NCI-H2029 treated with DMSO at 0.1 percent for 48 hours (cell line): ENCODE measurements around the gene PPP2R2D.
"Not testable (repeated sequence)": the region's sequence is repeated elsewhere in the genome, so short reads cannot be mapped to it uniquely, and the experiment has no call there.

Source experiments
- DNase-seq: peaks from one replicate; lab custom pipeline; 2025; lab: John Stamatoyannopoulos, UW

Gene PPP2R2D

DNA sequence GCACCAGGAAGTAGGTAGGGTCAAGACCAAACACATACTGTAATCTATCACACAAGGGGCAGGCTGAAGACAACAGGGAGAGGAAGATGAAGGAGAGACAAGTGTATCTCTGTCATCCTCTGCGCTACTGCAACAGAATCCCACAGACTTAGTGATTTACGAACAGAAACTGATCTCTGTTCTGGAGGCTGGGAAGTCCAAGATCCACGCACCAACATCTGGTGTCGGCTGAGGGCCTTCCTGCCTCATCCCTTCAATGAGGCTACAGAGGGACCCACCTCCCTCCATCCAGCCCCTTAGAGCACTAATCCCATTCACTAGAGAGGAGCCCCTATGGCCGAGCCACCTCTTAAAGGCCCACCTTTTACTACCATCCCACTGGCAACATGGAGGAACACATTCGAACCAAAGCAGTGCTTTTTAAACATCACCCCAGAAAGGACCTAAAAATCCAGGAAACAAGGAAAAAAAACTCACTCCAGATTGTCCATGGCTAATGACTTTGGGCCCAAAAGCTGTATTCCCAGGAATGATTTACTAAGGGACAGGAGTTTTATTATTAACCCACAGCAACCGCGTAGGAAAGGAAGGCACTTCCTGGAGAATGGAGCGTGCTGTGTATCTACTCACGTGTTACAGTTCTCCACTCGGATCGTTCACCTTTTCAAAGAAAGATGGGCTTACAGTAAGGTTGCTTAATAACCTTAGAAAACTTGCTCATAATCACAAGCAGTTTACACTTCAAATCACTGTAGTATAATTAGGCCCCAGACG, 76.7 kb downstream of the PPP2R2D start:
- DNase-seq, result no peak

DNA sequence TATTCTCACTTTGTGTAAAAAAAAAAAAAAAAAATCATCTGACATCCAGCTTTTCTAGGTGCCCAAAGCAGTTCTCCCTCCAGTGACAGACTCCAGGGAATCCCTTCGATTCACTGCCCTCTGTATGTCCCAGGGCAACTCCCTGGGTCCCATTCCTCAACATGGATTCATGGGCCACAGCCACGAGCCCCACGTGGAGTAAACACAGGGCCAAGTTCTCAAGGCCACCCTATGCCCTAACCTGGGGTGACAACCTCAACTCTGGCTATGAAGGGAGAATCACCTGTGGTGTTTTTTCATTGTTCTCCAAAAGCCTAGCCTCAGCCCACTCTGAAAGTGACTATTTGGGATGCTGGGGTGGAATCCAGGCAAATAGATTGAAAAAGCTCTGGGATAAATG, 77.6 kb downstream of the PPP2R2D start:
- no peak for DNase-seq

DNA sequence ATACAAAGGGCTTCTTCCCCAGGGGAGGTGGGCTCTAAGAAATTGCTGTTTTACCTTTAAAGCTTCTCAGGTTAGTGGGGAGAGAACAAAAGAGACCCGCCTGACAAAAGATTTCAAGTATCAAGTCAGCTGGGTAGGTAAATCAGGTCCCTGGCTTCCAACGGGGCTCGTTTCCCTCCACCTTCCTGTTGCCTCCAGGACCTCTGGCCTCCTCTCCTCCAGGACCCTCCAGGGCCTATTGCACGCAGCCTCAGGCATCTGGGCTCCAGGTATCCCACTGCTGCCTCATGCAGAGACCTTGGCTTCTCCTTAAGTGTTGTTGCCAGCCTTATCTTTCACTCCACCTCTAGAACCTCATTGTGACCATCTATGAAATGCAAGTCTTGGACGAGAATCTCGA, 78.0 kb downstream of the PPP2R2D start:
- DNase-seq, result no peak

DNA sequence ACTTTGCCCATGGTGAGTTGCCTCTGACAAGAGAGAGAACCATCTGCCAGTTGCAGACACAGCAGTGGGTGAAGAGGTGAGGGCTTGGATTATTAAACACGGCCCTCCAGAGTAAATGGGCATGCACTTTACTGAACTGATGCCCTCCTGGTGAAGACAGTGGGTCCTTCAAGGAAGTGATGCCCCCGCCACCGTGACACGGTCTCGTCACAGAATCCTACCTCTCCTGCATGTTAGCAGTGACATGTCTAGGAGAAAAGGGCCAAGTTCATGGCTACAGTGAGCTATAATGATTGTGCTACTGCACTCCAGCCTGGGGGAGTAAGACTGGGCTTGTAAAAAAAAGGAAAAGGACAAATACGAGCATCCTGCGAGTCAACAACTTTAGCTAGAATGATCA, 78.5 kb downstream of the PPP2R2D start:
- no peak for DNase-seq

DNA sequence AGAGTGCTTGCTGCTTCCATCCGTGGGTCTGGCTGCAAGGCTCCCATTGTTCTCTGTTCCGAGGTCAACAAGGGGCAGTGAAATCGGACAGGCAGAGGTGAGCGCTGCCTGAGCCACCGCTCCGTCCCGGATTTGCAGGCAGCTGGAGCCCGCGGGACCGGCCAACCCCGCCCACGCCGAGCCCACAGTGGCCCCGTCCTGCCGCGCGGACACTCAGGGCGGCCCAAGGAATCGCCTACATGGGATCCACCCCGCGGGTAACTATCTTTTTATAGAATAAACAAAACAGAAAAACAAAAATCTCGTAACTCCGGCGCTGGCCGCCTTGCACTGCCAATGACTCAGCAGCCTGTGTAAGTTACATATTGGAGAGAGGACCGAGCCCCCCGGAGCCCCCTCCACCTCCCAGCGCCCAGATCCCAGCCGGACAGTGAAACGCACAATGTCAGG, 79.0 kb downstream of the PPP2R2D start:
- DNase-seq, result no peak

DNA sequence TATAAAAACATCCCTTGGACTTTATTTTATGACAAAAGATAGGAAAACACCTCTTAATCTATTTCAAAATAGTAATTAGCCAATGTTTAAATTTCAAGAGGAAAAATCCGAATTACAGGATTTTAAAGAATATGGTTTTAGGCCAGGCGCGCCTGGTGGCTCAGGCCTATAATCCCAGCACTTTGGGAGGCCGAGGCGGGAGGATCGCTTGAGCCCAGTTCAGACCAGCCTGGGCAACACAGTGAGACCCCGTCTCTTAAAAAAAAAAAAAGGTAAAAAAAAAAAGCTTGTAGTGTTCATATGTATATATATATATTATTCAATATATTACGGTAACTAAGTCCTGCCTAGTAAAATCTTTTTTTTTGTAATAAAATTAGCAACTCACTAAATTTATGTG, 79.5 kb downstream of the PPP2R2D start:
- DNase-seq, result no peak

DNA sequence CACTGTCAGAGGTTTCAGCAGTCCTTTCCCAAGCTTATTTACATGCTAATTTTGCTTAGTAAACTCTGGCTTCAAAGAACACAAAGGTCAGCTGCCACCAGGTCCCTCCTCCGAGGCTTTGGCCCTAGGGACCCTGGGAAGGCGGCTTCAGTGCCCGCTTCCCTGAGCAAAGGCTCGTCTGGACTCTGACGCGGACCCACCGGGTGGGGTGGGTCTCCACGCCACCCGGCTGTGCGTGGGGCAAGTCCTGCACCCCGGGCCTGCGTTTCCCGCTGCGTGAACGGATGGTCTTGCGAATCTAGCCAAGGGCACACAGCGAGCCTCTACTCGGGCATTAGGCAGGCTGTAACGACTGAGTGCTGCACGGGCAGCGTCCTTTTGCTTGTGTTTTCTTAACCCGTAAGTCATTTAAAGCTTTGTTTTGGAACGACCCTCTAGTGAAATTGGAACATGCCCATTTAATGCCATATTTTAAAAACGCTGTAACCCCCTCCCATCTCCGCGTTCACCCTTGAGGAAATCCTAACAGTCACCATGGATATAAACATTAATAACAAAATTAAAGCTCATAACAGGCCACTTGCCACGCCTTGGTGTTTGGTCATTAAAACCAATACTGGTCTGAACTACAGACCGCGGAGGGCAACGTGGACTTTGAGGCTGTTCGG, 80.1 kb downstream of the PPP2R2D start:
- DNase-seq, result no peak

DNA sequence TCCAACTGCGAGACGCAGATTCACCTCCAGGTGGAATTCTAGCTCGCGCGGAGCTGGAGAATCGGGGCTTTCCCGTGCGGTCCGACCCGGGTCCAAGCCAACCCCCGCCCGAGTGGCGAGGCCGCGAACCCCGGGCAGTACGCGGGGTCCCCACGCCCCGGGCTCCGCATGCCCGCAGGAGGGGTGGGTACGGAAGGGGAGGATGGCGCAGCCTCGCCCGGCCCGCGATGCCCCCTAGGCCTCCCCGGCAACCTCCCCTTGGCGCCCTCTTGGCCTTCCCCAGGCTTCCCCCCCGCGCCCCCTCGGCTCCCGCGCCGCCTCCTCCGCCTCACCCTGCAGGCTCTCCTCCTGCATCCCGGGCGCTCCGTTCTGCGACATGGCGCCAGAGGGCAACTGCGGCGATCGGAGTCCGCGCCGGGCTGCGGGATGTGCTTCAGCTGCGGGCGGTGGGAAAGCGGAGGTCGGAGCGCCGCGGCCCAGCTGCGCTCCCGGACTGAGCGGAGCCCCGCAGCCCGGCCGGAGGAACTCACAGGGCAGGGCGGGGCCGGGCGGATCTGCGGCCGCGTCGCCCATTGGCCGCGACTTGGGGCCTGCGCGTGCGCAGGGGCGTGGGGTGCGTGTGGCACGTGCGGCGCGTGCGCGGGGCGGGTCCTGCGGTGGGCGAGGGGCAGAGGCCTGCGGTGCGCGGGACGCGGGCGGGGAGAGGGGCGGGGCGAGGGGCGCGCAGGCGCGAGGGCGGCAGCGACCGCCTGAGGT, 80.8 kb downstream of the PPP2R2D start, which contains the start of gene BNIP3:
Gene BNIP3, minus strand, starts transcription at position 495 of the 756 bp plus-strand sequence. Its CDS starts 117 bp downstream, at position 378.
- DNase-seq, result peak; percentile 17

DNA sequence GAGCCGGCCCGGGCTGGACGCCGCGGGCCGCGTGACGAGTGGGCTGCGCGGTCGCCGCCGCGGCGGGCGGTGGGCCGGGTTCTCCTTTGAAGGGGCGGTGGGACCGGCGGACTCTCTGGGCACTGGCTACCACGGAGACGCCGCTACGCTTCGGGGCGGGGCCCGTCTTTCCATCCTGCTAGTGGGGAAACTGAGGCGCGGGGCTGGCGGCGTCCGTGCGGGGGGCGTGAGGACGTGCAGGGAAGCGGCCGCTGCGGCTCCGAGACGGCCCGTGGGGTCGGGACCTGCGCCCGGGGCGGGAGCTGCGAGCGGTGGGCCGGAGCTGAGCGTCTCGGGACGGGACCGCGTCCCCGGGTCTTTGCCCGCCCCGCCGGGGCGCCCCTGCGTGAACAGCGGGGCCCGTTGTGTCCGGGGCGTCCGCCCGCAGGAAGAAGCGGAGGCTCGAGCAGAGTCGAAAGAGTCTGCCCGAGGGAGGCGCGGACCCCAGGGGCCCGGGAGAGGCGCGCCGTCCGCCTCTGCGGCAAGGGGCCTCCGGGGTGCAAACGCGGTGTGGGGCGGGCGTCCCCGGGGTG, 81.5 kb downstream of the PPP2R2D start:
- DNase-seq, result no peak

DNA sequence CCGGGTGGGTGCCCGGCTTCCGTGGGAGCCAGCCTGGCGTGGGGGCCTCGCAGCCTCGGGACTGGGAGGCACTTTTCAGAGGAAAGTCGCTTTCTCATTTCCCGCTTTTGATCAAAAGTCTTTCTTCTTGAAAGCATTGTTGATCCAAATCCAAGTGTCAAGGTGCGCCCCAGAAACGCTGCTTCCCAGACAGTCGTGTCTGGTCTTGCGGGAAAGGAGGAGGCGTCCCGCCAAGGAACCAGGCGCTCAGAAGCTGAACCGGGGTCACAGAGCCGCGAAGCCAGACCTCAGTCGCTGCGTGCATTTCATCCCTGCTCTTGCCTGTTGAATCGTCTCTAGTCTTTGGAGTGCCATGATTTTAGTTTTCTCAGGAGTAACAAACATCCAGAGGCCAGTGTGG, 82.0 kb downstream of the PPP2R2D start:
- no peak for DNase-seq

DNA sequence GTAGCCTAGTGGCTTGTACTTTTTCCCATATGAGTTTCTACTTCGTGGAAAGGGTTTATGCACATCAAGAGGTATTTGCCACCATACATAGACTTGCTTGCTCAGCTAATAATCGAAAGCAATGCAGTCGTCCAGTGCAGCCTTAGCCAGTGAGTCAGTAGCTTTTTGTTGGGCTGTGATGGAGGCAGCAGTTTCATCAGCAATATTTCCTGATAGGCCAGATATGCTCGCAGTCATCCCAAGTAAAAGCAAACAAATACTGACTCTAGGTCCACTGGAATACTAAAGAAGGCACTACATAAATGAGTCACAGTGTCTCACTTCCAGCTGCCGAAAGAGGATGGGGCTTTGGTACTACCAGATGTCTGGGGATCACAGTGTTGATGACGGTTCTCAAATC, 83.0 kb downstream of the PPP2R2D start:
- DNase-seq, result no peak

DNA sequence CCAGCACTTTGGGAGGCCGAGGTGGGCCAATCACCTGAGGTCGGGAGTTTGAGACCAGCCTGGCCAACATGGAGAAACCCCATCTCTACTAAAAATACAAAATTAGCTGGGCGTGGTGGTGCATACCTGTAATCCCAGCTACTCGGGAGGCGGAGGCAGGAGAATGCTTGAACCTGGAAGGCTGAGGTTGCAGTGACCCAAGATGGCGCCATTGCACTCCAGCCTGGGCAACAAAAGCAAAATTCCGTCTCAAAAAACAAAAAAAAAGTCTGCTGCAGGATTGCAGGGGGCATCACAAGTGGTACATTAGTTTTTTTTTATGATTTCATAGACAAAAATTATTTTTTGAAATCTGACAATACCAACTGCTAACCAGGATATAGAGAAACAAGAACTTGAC, 86.0 kb downstream of the PPP2R2D start:
- DNase-seq, result not testable (repeated sequence)

DNA sequence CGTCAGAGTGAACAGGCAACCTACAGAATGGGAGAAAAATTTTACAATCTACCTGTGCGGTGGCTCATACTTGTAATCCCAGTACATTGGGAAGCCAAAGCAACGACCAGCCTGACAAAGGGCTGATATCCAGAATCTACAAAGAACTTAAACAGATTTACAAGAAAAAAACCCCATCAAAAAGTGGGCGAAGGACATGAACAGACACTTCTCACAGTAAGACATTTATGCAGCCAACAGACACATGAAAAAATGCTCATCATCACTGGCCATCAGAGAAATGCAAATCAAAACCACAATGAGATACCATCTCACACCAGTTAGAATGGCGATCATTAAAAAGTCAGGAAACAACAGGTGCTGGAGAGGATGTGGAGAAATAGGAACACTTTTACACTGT, 86.5 kb downstream of the PPP2R2D start:
- DNase-seq, result not testable (repeated sequence)

DNA sequence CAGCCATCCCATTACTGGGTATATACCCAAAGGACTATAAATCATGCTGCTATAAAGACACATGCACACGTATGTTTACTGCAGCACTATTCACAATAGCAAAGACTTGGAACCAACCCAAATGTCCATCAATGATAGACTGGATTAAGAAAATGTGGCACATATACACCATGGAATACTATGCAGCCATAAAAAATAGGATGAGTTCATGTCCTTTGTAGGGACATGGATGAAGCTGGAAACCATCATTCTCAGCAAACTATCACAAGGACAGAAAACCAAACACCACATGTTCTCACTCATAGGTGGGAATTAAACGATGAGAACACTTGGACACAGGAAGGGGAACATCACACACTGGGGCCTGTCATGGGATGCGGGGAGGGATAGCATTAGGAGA, 87.0 kb downstream of the PPP2R2D start:
- not testable (repeated sequence) for DNase-seq

DNA sequence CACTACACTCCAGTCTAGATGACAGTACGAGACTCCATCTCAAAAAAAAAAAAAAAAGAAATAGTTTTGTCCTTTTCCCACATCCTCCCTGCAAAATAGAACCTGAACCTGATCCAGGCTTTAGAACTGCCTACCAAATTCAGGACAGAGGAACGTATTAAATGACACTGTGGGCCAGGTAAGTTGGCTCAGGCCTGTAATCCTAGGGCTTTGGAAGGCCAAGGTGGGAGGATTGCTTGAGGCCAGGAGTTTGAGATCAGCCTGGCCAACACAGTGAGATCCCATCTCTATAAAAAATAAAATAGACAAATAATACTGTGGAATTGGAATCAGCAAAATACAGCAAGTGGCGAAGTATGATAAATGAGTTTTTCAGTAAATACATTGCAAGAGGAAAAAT, 90.9 kb downstream of the PPP2R2D start:
- no peak for DNase-seq

DNA sequence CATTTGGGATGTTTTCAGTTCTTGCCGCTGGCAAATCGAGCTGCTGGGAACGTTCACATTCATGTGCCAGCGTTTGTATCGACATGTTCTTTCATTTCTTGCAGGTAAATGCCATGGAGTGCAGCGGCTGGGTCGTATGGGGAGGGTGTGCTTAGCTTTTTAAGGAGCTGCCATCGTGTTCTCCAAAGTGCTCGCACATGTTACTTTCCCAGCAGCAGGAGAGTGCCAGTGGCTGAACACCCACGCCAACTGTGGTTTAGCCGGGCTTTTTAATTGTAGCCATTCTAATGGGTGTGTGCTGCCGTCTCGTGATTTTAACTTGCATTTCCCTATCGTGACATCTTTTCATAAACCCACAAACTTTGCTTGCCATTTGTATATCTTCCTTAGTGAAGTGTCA, 92.5 kb downstream of the PPP2R2D start:
- DNase-seq, result no peak

DNA sequence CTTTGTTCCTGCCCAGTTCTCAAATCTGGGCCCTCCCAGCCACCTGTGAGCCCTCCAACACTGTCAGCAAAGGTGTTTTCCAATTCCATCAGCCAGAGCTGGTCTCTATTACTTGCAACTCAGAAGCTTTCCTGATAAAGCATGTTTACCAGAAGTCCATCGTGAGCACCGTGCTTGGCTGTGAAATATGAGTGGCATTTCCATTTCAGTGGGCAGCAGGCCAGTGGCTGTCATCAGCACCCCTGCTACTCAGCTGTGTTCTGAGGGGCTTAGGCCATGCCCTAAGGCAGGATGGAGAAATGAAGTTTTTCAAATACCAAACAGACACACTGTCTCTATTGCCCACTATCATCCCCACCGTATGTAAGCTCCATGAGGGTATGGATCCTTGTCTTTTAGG, 93.6 kb downstream of the PPP2R2D start:
- DNase-seq, result no peak

DNA sequence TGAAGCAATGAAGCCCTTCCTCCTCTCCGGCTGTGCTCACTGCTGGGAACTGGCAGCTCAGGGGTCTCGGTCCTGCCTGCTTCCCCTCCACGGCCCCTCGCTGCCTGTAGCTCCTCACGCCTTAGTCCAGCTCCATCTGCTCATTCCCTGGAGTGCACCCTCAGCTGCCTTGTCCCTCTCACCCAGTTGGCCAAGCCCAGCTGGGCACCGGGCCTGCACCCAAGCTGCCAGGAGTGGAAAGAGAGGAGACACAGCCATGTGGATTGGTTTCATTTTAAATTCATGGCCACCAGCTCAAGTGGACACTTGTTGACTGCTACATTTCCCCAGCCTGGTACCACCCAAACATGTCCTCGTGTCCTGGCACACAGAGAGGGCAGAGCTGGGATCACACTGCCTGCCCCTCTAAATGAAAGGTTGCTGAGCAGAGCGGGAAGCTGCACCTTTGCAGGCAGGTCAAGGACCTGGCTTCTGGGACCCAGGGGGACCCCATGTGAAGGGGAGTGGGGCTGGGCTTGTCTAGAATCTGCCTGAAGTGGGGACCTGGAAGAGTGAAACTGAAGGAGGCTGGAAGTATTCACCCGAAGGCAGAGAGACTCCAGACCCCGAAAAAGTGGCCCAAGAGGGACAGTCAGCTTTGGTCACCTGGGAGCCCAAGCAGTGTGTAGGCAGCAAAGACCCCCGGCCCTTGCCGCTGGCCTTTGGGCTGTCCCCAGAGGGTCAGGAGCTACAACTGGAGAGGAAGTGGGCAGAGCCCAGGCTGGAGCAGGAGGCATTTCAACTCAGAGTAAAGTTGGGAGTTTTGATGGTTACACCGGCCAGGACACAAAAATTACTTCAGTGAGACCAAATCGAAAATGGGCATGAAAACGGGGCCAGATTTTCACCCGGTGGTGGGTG, 95.9 kb downstream of the PPP2R2D start:
- peak; percentile 23 for DNase-seq

DNA sequence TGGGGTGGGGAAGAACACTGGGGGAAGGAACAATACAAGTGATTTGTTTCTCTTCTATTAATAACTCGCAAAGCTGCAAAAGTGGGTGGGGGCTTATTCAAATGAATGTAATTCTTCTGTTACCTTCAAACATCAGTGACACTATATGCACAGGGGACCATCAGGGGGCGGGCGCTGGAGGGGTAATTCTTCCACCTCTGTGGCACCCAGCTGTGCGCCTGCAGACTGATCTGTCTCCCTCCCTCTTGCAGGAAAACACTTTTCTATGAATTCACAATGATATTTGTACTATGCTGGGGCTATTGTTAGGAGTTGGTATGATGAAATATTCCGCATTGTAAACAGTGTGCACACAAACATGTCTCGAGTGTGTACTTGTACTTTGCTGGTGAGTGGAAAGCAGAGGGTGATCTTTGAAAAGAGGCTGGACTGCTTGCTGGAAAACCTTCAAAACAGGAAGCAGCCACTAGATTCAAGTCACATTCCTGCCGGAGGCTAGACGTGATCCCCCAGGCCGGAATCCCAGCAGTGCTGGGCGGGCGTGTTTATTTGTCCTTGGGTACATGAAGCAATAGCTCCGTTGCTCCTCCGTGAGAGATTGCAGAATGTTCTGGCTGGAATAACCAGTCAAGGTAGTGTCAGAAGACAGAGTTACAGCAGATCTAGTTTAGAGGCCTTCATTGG, 96.7 kb downstream of the PPP2R2D start:
- DNase-seq, result peak; percentile 34

DNA sequence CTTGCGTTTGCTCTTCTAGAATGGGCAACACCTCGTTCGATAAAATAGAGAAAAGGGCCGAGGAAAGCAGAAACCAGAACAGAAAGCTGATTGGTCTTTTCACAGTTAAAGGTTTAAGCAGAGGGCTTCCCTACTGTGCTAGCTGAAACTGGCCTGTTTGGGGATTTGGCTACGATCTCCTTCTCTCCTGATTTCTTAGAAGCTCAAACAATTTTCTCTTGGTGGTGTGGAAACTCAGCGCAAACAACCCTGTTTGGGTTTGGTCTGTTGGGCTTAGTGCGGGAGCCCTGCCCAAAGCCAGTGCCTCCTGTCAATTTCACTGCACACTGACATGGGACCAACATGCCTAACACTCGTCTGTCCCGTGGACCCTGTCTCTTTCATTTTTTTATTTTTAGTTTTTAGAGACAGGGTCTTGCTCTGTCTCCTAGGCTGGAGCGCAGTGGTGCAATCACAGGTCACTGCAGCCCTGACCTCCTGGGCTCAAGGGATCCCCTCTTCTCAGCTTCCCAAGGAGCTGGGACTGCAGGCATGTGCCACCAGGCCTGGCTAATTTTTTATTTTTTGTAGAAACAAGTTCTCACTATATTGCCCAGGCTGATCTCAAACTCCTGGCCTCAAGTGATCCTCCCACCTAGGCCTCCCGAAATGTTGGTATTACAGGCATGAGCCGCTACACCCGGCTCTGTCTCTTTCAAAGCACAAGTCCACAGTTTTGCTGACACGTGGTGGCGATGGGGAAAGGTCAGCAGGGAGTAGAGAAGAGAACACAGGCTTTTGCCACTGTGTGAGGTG, 97.4 kb downstream of the PPP2R2D start:
- no peak for DNase-seq
